Fibroblast of skin of right biceps (primary cell): ENCODE data around the gene MKNK2.
"Not testable (repeated sequence)": the region's sequence is repeated elsewhere in the genome, so short reads cannot be mapped to it uniquely, and the experiment has no call there.

Source experiments
- DNase-seq: peaks from one replicate; pipeline ENCODE4 v3.0.0-alpha.2; 2013

The MKNK2 gene

GRCh38 chr19:2043251-2043641 lies 7.8 kb downstream of the MKNK2 start:
- DNase-seq: no peak

- no peak for DNase-seq
Observed at GRCh38 chr19:2042485-2043250, 8.4 kb downstream of the MKNK2 start.

GRCh38 chr19:2041683-2042484 lies 9.2 kb downstream of the MKNK2 start:
- DNase-seq: peak; percentile 91

GRCh38 chr19:2041433-2041682 lies 9.7 kb downstream of the MKNK2 start:
- no peak for DNase-seq

- DNase-seq: no peak
Observed at GRCh38 chr19:2040647-2041432, 10.2 kb downstream of the MKNK2 start.

GRCh38 chr19:2039959-2040646 lies 10.9 kb downstream of the MKNK2 start:
- DNase-seq: no peak

GRCh38 chr19:2039089-2039958 lies 11.7 kb downstream of the MKNK2 start:
- no peak for DNase-seq

GRCh38 chr19:2038284-2039088 lies 12.6 kb downstream of the MKNK2 start:
- no peak for DNase-seq

GRCh38 chr19:2037651-2038255 lies 13.3 kb downstream of the MKNK2 start:
- DNase-seq: no peak

- no peak for DNase-seq
Observed at GRCh38 chr19:2036424-2036823, 14.6 kb downstream of the MKNK2 start.

- DNase-seq: no peak
Observed at GRCh38 chr19:2035590-2035991, 15.5 kb downstream of the MKNK2 start.

- no peak for DNase-seq
Observed at GRCh38 chr19:2034729-2035589, 16.1 kb downstream of the MKNK2 start.

GRCh38 chr19:2034253-2034652 lies 16.8 kb downstream of the MKNK2 start:
- DNase-seq: not testable (repeated sequence)

GRCh38 chr19:2033825-2034159 lies 17.3 kb downstream of the MKNK2 start:
- no peak for DNase-seq

GRCh38 chr19:2033115-2033824 lies 17.8 kb downstream of the MKNK2 start:
- DNase-seq: no peak

- peak; percentile 76 for DNase-seq
Observed at GRCh38 chr19:2032296-2032941, 18.6 kb downstream of the MKNK2 start.

- peak; percentile 73 for DNase-seq
Observed at GRCh38 chr19:2027361-2027760, 23.7 kb downstream of the MKNK2 start.

- DNase-seq: no peak
Observed at GRCh38 chr19:2026770-2027169, 24.3 kb downstream of the MKNK2 start.

GRCh38 chr19:2022289-2022688 lies 28.8 kb downstream of the MKNK2 start:
- no peak for DNase-seq
